KOPT-K1 (cell line): ENCODE results near the gene SLC25A1.
A peak's percentile ranks its signal among the peaks of the same experiment; 100 is the strongest.

ENCODE experiments used
- H3K27ac ChIP-seq: fragments of 200-600 bp; sonication (generic); 2 replicates; pipeline ENCODE4 v1.5.1; 2016; ENCODE audit warnings: antibody characterized with exemption, mild to moderate bottlenecking, low read depth, low read length; ENCODE audit not compliant: poor library complexity, severe bottlenecking
- H3K36me3 ChIP-seq: fragments of 200-600 bp; sonication (generic); 2 replicates; pipeline ENCODE4 v1.5.1; 2017; ENCODE audit warnings: antibody characterized with exemption, mild to moderate bottlenecking, low read length, moderate library complexity; ENCODE audit not compliant: insufficient read depth
- H3K9me3 ChIP-seq: fragments of 200-600 bp; sonication (generic); 2 replicates; pipeline ENCODE4 v1.5.1; 2017; ENCODE audit warnings: antibody characterized with exemption, low read length, mild to moderate bottlenecking; ENCODE audit not compliant: insufficient read depth, poor library complexity, severe bottlenecking

SLC25A1 gene

DNA sequence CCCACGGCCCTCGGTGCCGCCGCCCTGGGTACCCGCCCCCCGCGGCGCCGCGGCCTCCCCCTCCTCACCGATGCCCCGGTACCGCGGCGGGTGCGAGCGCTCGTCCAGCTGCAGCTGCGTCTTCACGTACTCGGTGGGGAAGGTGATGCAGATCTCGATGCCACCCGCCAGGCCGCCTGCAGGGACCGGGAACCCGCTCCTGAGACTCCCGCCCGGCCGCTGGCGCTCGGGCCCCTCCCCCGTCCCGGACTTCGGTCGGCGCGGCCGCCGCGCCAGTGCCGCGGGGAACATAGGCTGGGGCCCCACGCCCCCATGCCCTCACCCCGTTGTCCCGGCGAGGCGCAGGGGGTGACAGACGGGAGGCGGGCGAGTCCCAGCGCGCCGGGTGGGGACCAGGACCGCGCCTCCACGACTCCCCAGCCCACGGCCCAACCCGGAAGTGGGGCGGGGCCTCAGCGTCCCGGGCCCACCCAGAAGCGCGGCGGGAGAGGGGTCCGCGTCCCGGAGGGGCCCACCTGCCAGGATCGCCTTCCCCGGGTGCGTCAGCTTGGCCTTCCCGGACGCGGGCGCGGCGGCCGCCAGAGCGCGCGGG is 375 bp downstream of the SLC25A1 start:
- peaks cover 30% of the 10 kb centered on the region; the same call in 1 of the 2 replicates for H3K36me3 ChIP-seq
- H3K9me3 ChIP-seq, result no peaks in the 10 kb centered on the region
- H3K27ac ChIP-seq, result peak overlapping the region; percentile 76

DNA sequence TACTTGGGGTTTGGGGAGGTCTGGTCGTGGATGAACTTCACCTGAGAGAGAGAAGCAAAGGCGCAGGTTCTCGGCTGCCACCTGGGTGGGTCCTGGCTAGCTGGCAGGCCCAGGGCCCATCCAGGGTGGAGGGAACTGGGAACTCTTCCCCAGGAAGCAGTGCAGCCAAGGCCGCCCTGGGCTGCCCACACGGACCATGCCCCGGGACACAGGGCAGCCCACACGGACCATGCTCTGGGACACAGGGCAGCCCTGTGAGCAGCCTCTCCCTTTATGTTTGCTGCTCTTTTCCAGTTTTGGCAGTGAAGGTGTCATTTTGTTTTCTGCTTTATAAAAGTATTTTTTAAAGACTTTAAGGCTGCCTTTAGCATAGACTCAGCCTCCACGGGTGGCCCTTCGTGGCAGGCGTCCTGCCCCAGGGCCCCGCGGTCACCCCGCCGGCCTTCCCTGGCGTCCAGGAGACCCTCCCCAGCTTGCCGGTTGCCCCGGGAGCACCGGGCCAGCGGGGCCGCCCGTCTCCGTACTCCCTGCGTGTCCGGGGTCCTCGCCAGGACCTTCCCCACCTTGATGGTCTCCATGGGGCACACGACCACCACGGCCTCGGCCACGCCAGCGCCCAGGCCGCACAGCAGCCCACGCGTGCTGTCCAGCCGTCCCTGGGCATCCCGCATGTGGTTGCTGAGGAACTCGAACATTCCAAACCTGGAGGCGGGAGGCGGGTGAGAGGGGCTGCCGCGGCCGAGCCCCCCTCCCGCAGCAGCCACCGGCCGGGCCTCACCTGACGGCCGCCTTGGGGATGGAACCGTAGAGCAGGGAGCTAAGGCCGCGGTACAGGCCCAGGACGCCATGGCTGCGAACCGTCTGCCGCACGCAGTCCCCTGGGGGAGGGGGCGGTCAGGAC is 1.1 kb downstream of the SLC25A1 start:
- Histone ChIP-seq H3K27ac (peak overlapping the region; percentile 76), H3K9me3 (no peaks in the 10 kb centered on the region), H3K36me3 (peaks cover 30% of the 10 kb centered on the region; the same call in 1 of the 2 replicates)

DNA sequence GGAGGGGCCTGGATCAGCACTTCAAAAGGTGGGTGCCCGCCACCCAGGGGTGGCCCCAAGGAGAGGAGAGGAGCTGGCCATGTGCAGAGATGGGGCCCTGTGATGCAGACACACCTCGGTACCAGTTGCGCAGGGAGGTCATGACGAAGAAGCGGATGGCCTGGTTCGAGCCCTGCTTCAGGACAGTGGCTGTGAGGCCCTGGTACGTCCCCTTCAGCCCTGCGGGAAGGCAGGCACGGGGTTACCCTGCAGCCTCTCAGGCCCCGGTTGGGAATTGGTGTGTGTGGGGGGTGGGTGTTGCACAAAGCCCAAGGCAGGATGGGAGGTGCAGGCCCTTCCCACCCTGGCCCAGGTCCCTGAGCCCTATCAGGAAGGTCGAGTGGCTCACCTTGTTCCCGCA is 1.8 kb downstream of the SLC25A1 start:
- no peak overlapping the region for H3K27ac ChIP-seq
- no peaks in the 10 kb centered on the region for H3K9me3 ChIP-seq
- H3K36me3 ChIP-seq, result peaks cover 30% of the 10 kb centered on the region; the same call in 1 of the 2 replicates

DNA sequence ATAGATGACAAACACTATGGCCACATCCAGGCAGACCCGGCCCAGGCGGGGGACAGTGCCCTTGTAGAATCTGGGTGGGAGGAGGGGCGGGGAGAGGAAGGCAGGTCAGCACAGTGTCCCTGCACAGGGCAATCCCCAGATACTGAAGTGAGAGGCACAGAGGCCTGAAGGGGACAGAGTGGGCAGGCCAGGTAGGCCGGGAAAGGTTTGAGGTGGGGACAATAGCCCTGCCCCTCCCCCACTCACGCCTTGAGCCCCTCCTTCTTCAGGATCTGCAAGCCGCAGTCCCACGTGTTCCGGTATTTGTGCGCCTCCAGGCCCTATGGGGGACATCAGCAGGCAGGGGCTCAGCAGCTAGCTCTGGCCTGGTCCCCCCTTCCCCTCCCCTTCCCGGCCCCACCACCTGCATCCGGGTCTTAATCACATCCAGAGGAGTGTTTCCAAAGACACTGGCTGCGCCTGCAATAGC is 2.3 kb downstream of the SLC25A1 start:
- no peak overlapping the region for H3K27ac ChIP-seq
- H3K36me3 ChIP-seq, result peaks cover 30% of the 10 kb centered on the region; the same call in 1 of the 2 replicates
- no peaks in the 10 kb centered on the region for H3K9me3 ChIP-seq

DNA sequence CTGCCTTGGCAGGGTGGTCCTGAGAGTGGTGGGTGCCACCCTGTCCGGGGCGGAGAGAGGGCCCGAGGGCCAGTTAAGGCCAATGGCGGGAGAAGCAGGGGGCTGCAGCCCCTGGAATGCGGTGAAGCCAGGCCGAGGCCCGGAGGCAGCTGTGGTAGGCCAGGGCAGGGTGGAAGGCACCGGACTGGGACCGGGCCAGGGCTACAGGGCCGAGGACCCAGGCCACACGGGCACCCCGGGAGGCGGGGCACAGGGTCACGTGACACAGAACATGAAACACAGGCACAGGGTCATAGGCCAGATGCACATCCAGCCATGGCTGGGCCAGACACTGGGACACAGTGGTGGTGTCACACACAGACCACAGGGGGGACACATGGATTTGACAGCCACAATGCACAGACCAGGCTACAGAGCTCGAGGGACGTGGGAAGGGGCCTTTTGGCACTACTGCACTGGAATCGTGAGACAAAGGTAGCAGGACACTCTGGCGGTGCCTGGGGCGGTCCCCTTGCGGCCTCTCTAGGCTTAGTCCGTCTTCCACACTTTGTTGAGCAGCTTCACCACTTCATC is 2.8 kb downstream of the SLC25A1 start:
- Histone ChIP-seq H3K36me3 (peaks cover 30% of the 10 kb centered on the region; the same call in 1 of the 2 replicates), H3K9me3 (no peaks in the 10 kb centered on the region), H3K27ac (no peak overlapping the region)

DNA sequence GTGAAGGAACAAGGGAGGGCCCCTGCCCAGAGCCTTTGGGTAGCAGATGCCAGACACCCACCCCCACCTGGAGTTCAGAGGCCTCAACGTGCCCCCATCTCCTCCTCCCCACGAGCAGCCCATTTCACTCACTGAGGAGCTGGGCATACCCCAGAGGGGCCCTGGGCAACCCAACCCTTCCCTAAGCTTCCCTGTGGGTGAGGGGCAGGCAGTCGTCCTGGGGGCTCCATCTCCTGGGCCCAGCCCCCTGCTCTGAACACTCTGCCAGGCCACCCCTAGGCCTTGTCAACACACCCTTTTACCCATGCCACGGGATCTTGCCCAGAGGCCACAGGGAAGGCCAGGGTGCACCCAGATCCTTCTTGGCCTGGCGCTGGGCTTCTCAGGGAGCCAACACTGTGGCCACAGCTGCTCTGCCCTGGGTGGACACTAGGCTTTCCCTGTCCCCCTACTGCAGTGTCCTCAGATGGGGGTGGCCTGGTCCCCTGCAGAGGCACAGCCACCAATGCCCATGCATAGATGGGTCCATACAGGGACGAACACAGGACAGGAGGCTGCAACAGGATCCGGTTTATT is 3.4 kb downstream of the SLC25A1 start:
- no peak overlapping the region for H3K27ac ChIP-seq
- peaks cover 30% of the 10 kb centered on the region; the same call in 1 of the 2 replicates for H3K36me3 ChIP-seq
- H3K9me3 ChIP-seq, result no peaks in the 10 kb centered on the region

DNA sequence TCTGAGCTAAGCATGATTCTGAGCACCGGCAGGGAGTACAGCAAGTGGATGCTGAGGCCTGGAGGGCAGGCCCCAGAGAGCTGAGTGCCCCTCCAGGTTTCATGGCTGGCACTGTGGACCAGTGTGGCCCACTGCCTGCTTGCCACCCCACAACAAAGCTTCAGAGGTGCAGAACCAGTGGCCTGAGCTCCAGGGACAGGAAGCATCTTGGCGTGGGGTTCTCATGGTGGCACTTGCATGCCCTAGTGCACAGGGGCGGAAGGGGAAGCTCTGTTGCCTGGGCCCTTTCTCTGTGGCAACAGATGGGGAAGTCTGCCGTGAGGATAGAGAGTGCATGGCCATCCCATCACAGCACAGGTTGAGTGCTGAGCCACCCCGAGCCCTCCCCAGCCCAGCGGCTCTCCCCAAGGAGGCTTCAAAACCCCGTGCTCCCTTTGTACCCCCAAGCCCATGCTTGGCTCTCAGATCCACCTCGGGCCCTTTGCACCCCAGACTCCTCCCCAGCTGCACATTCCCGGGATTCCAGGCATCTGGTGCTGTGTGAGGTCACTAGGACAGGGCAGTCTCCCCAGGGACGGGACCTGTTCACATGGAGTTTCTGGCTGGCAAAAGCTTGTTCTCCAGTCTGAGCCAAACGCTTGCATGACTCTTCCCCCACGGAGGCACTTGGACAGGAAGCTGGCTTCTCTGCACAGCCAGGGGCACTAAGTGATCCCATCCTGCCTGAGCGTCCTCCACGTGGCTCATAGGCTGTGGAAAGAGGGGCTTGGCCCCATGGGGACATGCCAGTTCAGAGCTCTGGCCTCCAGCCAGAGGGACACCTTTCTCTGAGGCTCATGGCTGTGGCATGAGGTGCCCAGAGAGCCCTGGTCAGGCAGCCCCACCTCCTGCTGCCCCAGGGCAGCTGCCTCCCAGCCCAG is 4.2 kb downstream of the SLC25A1 start:
- H3K36me3 ChIP-seq, result peaks cover 30% of the 10 kb centered on the region; the same call in 1 of the 2 replicates
- H3K27ac ChIP-seq, result no peak overlapping the region
- no peaks in the 10 kb centered on the region for H3K9me3 ChIP-seq

DNA sequence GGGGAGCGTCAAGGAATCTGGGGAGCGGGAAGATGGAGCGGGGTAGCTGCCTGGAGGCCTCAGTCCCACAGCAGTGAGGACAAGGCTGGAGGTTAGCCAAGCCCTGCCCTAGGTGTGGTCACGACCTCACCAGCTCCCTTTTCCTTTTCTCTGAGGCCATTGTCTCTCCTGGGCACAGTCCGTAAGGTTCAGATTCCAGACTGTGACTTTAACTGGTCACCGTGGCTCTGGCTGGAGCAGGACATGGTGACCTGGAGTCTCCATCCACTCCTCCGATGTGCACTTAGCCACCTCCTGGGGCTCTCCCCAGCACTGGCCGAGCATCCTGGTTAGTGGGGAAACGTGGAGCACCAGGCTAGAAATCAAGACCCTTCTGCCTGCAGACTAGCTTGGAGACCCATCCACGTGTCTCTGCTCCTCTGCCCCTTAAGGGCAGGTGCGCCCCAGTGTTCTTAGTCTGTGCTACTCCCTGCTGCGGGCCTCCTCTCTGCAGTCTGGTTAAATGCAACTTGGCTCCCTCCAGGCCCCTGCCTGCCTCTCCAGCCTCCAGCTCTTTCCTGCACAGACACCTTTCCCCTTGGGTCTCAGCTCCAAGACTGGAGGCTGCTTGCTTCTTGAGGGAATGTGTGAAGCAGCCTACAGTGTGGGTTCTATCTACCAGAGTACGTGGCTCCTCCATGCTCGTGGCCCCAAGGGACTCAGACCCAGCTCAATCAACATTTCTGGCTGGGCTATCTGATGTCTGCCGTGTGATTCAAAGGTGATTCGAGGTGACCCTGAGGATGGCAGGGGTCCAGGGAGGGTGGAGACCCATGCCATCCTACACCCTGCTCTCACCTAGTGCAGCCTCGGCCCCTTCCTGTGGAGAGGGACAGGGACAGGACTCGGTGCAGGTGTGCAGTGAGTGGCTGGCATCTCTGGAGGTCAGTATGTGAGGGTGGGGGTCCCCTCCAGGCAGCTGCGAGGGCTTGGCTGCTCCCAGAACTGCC is 5.2 kb downstream of the SLC25A1 start:
- peaks cover 30% of the 10 kb centered on the region; the same call in 1 of the 2 replicates for H3K36me3 ChIP-seq
- no peak overlapping the region for H3K27ac ChIP-seq

DNA sequence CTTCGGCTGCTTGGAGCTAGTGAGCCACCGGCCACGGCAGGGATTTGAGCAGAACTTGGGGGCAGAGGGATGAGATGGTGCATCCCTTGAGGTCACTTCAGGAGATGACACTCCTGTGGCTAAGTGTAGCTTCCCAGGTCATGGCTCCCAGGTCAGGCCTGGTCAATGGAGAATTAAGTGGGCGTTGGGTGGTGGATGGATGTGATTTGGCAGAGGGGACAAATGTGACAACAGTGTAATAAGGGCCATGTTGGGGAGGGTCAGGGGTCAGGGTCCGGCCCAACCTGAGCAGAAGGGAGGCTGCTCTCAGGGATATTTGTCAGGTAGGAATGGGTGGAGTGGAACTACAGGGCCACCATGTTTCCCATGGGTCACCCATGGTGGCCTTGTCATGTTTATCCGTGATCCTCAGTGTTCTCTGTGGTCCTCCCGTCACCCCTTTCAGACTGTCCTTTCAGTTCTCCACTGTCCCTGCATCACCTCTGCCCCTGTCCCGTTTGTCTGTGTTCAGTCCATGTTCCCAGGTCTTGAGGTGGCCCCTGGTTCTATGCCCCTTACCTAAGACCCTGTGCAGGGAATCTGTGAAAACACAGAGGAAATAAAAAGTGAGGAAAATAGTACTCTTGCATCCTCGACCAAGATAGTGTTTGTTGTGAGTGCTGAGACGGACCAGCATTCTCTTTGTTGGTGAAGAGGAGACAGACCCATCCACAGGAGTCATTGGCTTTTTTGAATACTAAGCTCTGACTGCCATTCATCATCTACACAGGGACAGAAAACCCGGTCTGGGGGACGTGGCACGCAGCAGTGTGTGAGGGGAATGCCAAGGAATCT is 6.1 kb downstream of the SLC25A1 start:
- peaks cover 30% of the 10 kb centered on the region; the same call in 1 of the 2 replicates for H3K36me3 ChIP-seq
- H3K9me3 ChIP-seq, result no peaks in the 10 kb centered on the region
- peak overlapping the region; percentile 74 for H3K27ac ChIP-seq

More for the DNA sequence above, 5.2 kb downstream of the SLC25A1 start:
- H3K9me3 ChIP-seq, result no peaks in the 10 kb centered on the region

DNA sequence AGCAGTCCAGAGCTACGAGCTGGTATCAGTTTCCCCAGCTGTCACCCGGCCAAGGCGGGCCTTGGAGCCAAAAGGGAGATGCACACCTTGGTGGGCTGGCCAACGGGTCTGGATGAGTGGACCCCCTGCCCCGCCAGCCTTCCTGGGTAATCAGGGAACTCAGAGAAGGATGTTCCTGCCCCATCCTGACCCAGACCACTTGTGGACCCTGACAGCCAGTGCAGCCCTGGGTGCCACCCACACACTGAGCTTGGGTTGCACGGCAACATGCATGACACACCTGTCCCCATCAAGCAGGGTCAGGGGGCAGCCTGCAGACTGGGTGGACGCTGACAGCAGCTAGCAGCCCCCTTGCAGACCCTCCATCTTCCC is 8.6 kb downstream of the SLC25A1 start:
- Histone ChIP-seq H3K27ac (no peak overlapping the region), H3K9me3 (no peaks in the 10 kb centered on the region), H3K36me3 (peaks cover 16% of the 10 kb centered on the region; the same call in 1 of the 2 replicates)

DNA sequence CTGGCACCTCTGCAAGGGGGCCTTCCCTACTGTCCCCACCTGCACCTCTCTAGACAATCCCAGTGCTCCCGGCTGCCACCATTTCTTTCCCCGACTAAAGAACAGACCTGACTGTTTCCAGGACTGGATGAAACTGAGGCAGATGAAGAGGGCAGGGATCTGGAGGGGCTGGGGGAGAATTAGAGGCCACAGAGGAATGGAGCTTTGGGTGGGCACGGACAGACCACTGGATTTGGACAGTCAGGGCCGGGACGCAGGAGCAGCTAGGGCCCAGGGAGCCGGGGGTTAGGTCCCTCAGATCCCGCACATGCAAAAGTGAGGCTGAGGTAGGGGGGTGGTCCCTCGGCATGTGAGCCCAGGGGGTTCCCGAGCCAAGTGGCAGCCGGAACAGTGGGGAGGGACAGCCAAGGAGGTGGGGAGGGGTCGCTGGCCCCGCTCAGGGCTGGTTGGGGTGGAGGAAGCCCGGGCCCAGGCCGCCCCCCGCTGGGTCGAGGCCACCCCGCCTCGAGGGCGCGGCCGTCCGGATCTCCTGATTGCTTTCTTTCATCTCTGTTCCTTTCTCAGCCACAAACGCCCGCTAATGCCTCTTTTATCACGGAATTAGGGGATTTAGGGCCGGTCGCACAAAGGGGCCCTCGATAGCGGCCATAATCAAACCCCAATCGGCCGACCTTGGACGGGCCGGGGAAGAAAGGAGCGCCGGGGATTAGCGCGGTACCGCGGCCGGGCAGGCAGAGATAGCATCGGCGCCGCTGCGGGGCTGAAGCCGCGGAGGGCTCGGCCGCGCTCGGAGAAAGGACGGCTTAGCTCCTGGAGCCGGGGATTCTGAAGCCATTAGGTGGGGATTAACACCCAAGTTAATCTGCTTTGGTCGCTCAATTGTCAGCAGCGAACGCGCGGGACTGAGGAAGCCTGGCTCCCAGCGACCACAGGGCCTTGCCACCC is 9.3 kb downstream of the SLC25A1 start:
- peaks cover 4% of the 10 kb centered on the region for H3K9me3 ChIP-seq
- H3K27ac ChIP-seq, result no peak overlapping the region
- H3K36me3 ChIP-seq, result peaks cover 10% of the 10 kb centered on the region; the same call in 1 of the 2 replicates
